GM12873 (cell line): ENCODE measurements around the gene OR52E1.

Experiments
- CTCF ChIP-seq: IDR thresholded peaks from 2 replicates; pipeline ENCODE4 v1.5.1; 2012; ENCODE audit warnings: low read depth, mild to moderate bottlenecking, moderate library complexity, low read length, control low read depth; ENCODE audit not compliant: insufficient read depth; ENCODE audit errors: missing control alignments

OR52E1 gene

GRCh38 chr11:5069272-5069671 is at the start of gene OR52E1:
OR52E1 (plus strand) TSS chr11:5069572.
- TF ChIP-seq CTCF, result no peak

- TF ChIP-seq CTCF, result no peak
Observed at GRCh38 chr11:5021996-5022395, 47.4 kb upstream of the OR52E1 start.

GRCh38 chr11:5036669-5037068 is 32.7 kb upstream of the OR52E1 start:
- TF ChIP-seq CTCF, result no peak

GRCh38 chr11:5037926-5038325 is 31.4 kb upstream of the OR52E1 start:
- no peak for TF ChIP-seq CTCF

GRCh38 chr11:5038341-5038740 is 31.0 kb upstream of the OR52E1 start:
- no peak for TF ChIP-seq CTCF

GRCh38 chr11:5040876-5041275 is 28.5 kb upstream of the OR52E1 start:
- TF ChIP-seq CTCF, result no peak

- no peak for TF ChIP-seq CTCF
Observed at GRCh38 chr11:5042091-5042490, 27.3 kb upstream of the OR52E1 start.

GRCh38 chr11:5043380-5043779 is 26.0 kb upstream of the OR52E1 start:
- TF ChIP-seq CTCF, result no peak
